Fibroblast of villous mesenchyme (primary cell): ENCODE measurements around the gene UBE2E1. TPM values are rescaled to one million over a fixed set of nuclear protein-coding genes. Genes with fewer than 3 reads are reported as not detected.

Source experiments
- DNase-seq: peaks from one replicate; pipeline ENCODE4 v3.0.0-alpha.2; 2010; ENCODE audit warnings: low read depth
- H3K4me3 ChIP-seq: 2 replicates; pipeline ENCODE4 v1.5.1; 2011; ENCODE audit warnings: low read depth, mild to moderate bottlenecking, low read length
- CTCF ChIP-seq: IDR thresholded peaks from 2 replicates; pipeline ENCODE4 v1.5.1; 2012; ENCODE audit warnings: low read depth, mild to moderate bottlenecking, low read length; ENCODE audit not compliant: insufficient read depth
- total RNA-seq: library from RNA; depleted of rRNA; stranded (reverse); fragments of >200 nt; gene quantifications from 2 replicates; pipeline ENCODE4 v1.2.3, GENCODE V29; 2012

The UBE2E1 gene
- total RNA-seq, 1 donor, result 69.5 TPM

DNA sequence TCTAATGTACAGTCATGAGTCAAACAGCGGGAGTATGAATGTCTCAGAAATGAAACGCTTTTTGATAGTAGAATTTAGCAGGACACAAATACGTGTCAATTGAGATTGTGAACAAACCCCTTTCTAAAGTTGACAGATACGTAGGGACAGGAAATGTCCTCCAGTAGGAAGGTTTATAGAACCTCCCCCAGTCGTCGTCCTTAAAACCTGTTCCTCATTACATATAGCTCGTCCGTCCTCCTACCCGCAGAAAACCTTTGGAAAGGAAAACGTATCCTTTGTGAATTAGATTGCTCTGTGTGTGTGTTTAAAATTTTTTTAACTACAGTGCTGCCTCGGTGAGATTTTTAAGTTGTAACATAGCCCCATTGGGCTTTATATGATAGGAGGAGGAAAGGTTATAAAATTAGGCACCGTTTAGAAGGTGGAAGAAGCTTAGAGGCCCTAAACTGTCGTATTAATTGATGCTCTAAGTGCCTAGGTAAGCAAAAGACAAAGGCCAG is 4.1 kb downstream of the UBE2E1 start:
- DNase-seq, result no peak
- peak overlapping the region; percentile 62 for H3K4me3 ChIP-seq
- no peak for TF ChIP-seq CTCF

DNA sequence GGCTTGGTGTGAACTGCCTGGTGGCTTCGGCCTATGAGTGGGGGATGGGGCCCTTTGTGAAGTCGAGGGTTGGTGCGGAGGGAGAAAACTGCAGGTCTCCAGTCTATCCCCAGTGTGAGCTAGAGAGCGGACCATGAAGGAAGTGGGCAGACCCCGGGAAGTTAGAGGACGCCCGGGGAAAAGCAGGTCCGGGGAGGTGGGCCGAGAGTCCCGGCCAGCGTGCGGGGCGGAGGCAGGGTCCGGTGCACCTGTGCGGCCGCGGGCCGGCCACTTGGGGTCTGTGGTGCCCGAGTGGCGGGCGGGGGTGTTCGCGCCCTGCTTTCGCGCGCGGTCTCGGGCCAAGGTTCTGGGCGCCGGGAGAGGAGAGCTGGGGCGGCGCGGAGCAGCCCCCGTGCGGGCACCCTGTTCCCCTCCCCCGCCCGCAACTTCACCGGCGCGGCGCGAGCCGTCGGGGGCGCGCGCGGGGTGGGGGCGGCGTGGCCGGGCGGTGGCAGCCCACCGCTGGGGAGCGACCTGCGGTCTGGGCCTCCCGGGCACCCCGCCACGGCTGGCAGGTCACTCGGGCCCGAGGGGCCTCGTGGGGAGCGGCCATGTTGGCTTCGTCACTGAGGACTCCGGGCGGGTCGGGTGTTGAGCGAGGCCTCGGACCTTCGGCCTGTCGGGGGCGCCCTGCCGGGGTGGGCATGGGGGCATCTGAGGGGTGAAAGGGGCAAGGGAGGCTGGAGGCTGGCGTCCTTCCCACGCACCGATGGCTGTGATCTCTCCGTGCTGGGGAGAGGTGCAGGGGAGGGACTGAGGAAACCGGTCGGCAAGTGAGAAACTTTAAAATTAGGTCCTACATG is 4.8 kb downstream of the UBE2E1 start:
- peak overlapping the region; percentile 62 for H3K4me3 ChIP-seq
- DNase-seq, result peak; percentile 22
- peak; percentile 18 for TF ChIP-seq CTCF

- no peak for DNase-seq
- H3K4me3 ChIP-seq, result peak overlapping the region; percentile 62
- TF ChIP-seq CTCF, result no peak
These were observed 5.4 kb downstream of the UBE2E1 start for GRCh38 chr3:23811185-23811527.

GRCh38 chr3:23811919-23812318 is 6.2 kb downstream of the UBE2E1 start:
- no peak for DNase-seq
- H3K4me3 ChIP-seq, result no peak overlapping the region
- TF ChIP-seq CTCF, result no peak

- DNase-seq, result peak; percentile 72
- no peak for TF ChIP-seq CTCF
- H3K4me3 ChIP-seq, result no peak overlapping the region
These were observed 10.1 kb downstream of the UBE2E1 start for GRCh38 chr3:23815879-23816278.

DNA sequence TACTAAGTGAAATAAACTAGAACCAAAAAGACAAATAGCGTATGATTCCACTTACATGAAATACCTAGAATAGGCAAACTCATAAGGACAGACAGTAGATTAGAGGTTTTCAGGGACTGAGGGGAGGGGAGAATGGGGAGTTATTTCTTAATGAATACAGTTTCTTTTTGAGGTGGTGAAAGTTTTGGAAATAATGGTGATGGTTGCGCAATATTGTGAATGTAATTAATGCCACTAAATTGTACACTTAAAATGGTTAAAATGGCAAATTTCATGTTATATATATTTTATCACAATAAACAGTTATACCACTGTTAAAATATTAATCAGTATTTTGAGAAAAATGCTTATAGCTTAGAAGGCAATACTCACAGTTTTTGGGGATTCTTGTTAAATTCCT is 11.0 kb downstream of the UBE2E1 start:
- no peak for TF ChIP-seq CTCF
- no peak for DNase-seq
- no peak overlapping the region for H3K4me3 ChIP-seq
